Measurements from ENCODE around the gene NFIA.

Gene NFIA

DNA sequence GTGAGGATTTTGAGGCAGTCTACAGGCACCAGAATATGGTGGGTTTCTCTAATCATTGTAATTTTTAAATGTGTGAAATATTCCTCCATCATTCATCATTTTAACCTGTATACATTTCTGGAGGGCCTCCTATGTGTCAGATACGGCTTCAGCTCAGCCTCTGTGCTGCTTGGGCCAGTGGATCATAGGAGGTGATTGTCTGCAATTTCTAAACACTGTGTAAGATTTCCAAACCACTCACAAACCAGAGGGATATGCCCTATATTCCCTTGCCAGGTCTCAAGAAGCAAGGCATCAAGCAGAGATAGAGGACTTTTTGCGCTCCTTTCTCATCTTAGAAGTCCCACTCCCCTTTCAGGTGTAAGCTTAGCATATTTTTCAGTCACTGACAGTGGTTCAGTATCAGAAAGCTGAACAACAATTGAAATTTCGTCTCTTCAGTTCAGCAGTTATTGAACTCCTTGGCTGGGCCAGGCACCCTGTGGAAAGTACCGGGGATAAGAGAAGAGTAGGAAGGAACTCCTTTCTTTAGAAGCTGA lies 190.9 kb downstream of the NFIA start:
- DNase-seq (ENCODE audit: low read depth) = no peak

GRCh38 chr1:61273861-61274260 lies 191.5 kb downstream of the NFIA start:
- no peak for DNase-seq (ENCODE audit: low read depth)

- DNase-seq (ENCODE audit: low read depth) = no peak
Observed at GRCh38 chr1:61274939-61275338, 192.6 kb downstream of the NFIA start.

GRCh38 chr1:61276246-61276645 lies 193.9 kb downstream of the NFIA start:
- no peak for DNase-seq (ENCODE audit: low read depth)

GRCh38 chr1:61277121-61277690 lies 194.8 kb downstream of the NFIA start:
- no peak for DNase-seq (ENCODE audit: low read depth)

GRCh38 chr1:61278503-61278902 lies 196.1 kb downstream of the NFIA start:
- peak; percentile 36 for DNase-seq (ENCODE audit: low read depth)

DNA sequence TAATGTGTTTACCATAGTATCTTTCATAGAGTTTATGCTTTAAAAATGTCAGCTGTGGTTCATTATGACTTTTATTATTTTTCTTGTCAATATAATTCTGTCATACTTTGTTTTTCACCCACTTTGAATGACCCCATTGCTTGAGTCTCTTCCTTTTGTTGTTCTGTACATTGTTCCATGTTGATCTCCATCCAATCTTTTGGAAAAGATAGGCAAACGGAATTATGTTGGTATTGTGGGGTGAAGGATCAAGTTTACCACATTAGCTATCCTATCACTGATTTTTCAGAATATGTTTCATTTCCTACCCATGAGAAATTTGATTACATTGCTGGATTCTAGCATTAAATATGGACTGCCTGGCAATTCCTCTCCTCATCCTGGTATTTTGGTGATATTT lies 196.6 kb downstream of the NFIA start:
- no peak for DNase-seq (ENCODE audit: low read depth)

- no peak for DNase-seq (ENCODE audit: low read depth)
Observed at GRCh38 chr1:61279570-61279969, 197.2 kb downstream of the NFIA start.

DNA sequence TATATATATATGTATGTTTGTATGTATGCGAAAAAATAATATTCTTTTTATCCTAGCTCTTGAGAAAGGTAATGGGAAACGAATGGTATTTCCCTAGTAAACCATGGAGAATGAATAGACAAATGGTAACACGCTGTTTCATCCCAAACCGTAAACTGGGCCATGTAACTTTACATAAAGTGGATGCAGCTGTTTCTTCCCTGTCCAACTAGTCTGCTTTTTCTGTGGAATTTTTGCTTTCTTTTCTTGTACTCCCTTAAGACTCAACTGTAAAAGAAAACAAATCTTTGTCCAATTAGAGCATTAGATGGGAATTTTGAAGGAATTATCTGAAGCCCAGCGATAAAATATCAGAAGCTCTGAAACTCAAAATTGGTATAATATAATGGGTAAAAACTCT lies 198.1 kb downstream of the NFIA start:
- no peak for DNase-seq (ENCODE audit: low read depth)

- DNase-seq (ENCODE audit: low read depth) = peak; percentile 52
Observed at GRCh38 chr1:61282387-61282786, 200.0 kb downstream of the NFIA start.

DNA sequence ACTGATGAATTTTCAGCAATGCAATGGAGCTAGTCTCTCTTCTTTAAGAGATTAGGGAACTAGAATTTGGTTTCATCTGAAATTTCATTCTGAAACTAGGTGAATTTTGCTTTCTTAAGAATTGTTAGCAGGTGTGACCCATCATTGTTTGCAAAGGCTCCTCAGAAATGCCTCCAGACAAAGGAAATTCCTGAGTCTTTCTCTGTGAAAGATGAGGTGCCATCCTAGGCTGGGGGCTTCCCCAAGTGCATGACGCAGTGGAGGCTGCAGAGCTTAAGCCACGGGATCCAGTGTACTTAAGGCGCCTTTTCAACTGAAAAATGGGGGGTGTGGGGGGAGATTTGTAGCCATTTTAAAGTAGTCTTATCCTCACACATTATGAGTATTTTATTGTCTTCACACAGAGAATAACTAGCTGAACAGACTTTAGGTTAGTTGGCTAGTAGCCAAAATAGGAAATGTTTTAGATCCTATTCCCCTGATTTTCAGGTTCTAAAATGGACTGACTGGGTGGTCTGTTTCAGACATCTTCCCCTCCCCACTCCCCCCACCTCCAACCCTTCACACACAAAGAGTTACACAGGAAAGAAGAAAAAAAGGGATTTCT lies 202.0 kb downstream of the NFIA start:
- DNase-seq (ENCODE audit: low read depth) = no peak

GRCh38 chr1:61284936-61285335 lies 202.6 kb downstream of the NFIA start:
- no peak for DNase-seq (ENCODE audit: low read depth)

DNA sequence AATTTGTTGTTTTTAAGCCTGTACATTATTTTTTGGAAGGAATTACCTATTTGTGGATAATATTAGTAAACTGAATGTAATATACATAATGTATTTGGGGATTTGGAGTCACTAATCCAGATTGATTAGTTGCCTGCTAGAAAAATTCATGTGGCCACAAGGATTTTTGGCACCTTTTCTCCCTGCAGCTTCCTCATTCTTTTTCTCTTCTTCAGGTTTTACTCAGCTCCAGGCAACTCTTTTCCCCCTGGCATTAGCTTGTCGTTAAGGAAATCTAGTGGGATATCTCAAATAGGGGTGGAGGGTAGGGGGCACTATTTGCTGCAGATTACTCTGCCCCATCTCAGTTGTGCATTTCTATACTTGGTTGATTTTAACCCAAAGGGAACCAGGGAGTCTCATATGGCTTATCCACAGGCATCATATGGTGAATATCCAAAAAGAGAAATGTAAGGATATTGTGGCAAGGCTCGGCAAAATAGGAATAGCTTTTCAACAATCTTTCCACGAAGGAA lies 203.1 kb downstream of the NFIA start:
- peak; percentile 11 for DNase-seq (ENCODE audit: low read depth)

DNA sequence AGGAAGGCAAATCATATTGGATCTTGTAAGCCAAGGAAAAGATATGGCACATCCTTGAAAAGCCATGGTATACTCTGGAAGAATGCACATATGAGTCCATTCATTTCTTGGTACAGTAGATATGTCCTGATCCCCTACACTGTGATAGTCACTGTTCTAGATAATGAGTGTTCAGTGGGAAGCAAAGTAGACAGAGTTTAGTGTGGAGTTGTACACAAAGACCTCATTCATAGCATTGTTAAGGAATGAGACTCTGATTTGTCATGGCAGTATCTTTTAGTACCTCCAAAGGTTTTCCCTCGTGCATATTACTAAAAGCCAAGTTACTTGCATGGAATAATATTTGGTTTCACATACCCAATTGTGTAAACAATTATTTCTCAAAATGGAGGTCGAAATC lies 204.7 kb downstream of the NFIA start:
- peak; percentile 39 for DNase-seq (ENCODE audit: low read depth)

- peak; percentile 30 for DNase-seq (ENCODE audit: low read depth)
Observed at GRCh38 chr1:61287734-61288133, 205.4 kb downstream of the NFIA start.

GRCh38 chr1:61289232-61290098 lies 207.1 kb downstream of the NFIA start:
- DNase-seq (ENCODE audit: low read depth) = no peak

DNA sequence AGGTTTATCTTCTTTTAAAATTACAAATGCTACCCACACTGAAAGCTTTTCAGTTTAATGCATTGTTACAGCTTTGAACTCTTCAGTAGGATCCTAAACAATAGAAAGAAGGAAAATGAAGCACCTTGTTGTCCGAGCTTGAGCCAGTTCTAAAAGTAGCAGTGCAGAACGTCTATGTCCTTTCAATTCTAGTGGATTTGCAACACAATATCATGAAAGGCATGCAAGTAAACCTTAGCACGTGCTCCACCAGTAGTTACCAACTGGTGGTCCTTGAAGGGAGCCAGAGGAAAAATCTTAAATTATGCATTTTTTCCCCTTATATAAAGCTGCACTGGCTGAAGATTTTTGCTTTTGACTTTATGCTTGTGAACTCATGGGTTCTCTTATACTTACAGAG lies 208.2 kb downstream of the NFIA start:
- no peak for DNase-seq (ENCODE audit: low read depth)

DNA sequence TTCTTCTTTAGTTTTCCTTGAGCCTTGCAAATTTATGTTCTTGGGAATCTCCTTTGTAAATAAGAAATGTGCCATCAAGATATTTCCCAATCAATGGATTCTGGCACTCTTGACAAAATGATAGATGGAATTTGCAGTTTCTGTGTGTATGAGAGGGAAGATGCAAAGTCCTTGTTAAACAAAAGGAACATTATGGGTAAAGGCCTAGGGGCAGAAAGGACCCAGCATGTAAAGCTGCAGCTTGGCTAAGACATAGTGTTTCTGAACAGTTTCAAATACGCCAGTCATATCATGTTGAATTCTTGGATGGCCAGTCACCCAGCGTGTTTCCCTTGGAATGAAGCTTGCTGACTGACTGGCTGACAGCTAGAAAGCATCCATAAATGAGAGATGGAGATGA lies 210.8 kb downstream of the NFIA start:
- no peak for DNase-seq (ENCODE audit: low read depth)

- DNase-seq (ENCODE audit: low read depth) = no peak
Observed at GRCh38 chr1:61293986-61294504, 211.7 kb downstream of the NFIA start.

- DNase-seq (ENCODE audit: low read depth) = no peak
Observed at GRCh38 chr1:61294930-61295329, 212.6 kb downstream of the NFIA start.

GRCh38 chr1:61295818-61296537 lies 213.6 kb downstream of the NFIA start:
- DNase-seq (ENCODE audit: low read depth) = no peak

- DNase-seq (ENCODE audit: low read depth) = no peak
Observed at GRCh38 chr1:61297887-61298286, 215.5 kb downstream of the NFIA start.

All from amniotic epithelial cell (primary cell).